H54 (cell line): ENCODE measurements around the gene ASPSCR1.

Experiments used
- DNase-seq: peaks from one replicate; pipeline ENCODE4 v3.0.0; 2011; ENCODE audit warnings: low spot score, mixed read lengths; ENCODE audit not compliant: insufficient read length
- FAIRE-seq: peaks from 3 replicates; lab custom pipeline; 2011; peaks lifted over from hg19 to GRCh38; lab: Jason Lieb, UNC
- POLR2A ChIP-seq: IDR thresholded peaks from 2 replicates; pipeline ENCODE4 v1.6.1; 2011; ENCODE audit warnings: low read depth, mild to moderate bottlenecking, low read length

Gene ASPSCR1

GRCh38 chr17:81934098-81934757, 43.2 kb upstream of the ASPSCR1 start:
- no peak for DNase-seq
- no peak for TF ChIP-seq POLR2A
- FAIRE-seq, result no peak

GRCh38 chr17:81934850-81935708, 42.4 kb upstream of the ASPSCR1 start:
- no peak for FAIRE-seq
- DNase-seq, result no peak
- no peak for TF ChIP-seq POLR2A

GRCh38 chr17:81935709-81936084, 41.7 kb upstream of the ASPSCR1 start:
- TF ChIP-seq POLR2A, result no peak
- FAIRE-seq (no peak), DNase-seq (no peak)

GRCh38 chr17:81939218-81939617, 38.2 kb upstream of the ASPSCR1 start:
- DNase-seq (no peak), FAIRE-seq (no peak)
- TF ChIP-seq POLR2A, result no peak

- TF ChIP-seq POLR2A, result no peak
- DNase-seq, result no peak
- FAIRE-seq, result no peak
These were observed 37.5 kb upstream of the ASPSCR1 start for GRCh38 chr17:81939881-81940385.

- FAIRE-seq, result no peak
- no peak for TF ChIP-seq POLR2A
- DNase-seq, result no peak
These were observed 36.6 kb upstream of the ASPSCR1 start for GRCh38 chr17:81940538-81941483.

GRCh38 chr17:81941484-81942166, 35.8 kb upstream of the ASPSCR1 start:
- DNase-seq (no peak), FAIRE-seq (no peak)
- no peak for TF ChIP-seq POLR2A

GRCh38 chr17:81942167-81942553, 35.3 kb upstream of the ASPSCR1 start:
- no peak for TF ChIP-seq POLR2A
- no peak for DNase-seq
- FAIRE-seq, result no peak

- no peak for DNase-seq
- no peak for FAIRE-seq
- no peak for TF ChIP-seq POLR2A
These were observed 32.6 kb upstream of the ASPSCR1 start for GRCh38 chr17:81944858-81945257.

GRCh38 chr17:81947189-81947588, 30.2 kb upstream of the ASPSCR1 start, which contains the start of gene MYADML2:
MYADML2 (minus strand) TSS chr17:81947233; CDS start chr17:81941741, 5,492 bp downstream.
- no peak for FAIRE-seq
- TF ChIP-seq POLR2A, result no peak
- DNase-seq, result no peak

- FAIRE-seq (no peak), DNase-seq (no peak)
- TF ChIP-seq POLR2A, result no peak
These were observed 28.6 kb upstream of the ASPSCR1 start for GRCh38 chr17:81948635-81949378.

GRCh38 chr17:81950501-81950900, 26.9 kb upstream of the ASPSCR1 start:
- DNase-seq (no peak), FAIRE-seq (no peak)
- no peak for TF ChIP-seq POLR2A
